ENCODE measurements around the gene KSR2. TPM values are rescaled to one million over a fixed set of nuclear protein-coding genes. Genes with fewer than 3 reads are reported as not detected.

KSR2 gene
- total RNA-seq, 1 experiment from 2014 or later, result 0.02 TPM

DNA sequence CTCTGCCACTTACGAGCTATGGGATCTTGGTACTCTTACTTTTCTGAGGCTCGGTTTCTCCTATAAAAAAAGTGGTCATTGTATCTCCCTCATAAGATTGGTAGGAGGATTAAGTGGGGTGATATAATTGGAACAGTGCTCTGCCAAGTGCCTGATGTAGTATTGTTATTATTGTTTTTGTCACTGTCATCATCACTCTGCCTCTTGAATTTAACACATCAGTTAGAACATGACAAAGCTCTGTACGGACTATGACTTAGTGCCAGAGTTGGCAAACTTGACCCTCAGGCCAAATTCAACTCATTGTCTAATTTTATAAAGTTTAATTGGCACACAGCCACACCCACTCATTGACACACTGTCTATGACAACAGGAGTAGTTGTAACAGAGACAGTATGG lies 378.4 kb downstream of the KSR2 start:
- Mint-ChIP-seq H3K9me3 (ENCODE audit: unreplicated experiment) (no peaks in the 10 kb centered on the region), H3K4me1 (ENCODE audit: insufficient read depth, unreplicated experiment) (no peaks in the 10 kb centered on the region), H3K27ac (ENCODE audit: low read depth, unreplicated experiment) (no peak overlapping the region), H3K27me3 (ENCODE audit: insufficient read depth, unreplicated experiment) (peaks cover 12% of the 10 kb centered on the region), H3K36me3 (ENCODE audit: insufficient read depth, unreplicated experiment) (no peaks in the 10 kb centered on the region), H3K4me3 (ENCODE audit: unreplicated experiment) (no peak overlapping the region)
- intact Hi-C loops (cut with micrococcal nuclease), result no loop called here
- ChIA-PET POLR2A (no interaction called here), CTCF (interaction anchor here (0.7 to 7.2 kb wide), 10 partner anchors 11 to 576 kb away, joined by 3 to 128 read pairs (median 6); no protein-coding TSS in a partner anchor)
- DNase-seq (ENCODE audit: unreplicated experiment), result no peak
- BruUV-seq (replicated peaks), result no TSS peak
- TF ChIP-seq, protein P1, sequence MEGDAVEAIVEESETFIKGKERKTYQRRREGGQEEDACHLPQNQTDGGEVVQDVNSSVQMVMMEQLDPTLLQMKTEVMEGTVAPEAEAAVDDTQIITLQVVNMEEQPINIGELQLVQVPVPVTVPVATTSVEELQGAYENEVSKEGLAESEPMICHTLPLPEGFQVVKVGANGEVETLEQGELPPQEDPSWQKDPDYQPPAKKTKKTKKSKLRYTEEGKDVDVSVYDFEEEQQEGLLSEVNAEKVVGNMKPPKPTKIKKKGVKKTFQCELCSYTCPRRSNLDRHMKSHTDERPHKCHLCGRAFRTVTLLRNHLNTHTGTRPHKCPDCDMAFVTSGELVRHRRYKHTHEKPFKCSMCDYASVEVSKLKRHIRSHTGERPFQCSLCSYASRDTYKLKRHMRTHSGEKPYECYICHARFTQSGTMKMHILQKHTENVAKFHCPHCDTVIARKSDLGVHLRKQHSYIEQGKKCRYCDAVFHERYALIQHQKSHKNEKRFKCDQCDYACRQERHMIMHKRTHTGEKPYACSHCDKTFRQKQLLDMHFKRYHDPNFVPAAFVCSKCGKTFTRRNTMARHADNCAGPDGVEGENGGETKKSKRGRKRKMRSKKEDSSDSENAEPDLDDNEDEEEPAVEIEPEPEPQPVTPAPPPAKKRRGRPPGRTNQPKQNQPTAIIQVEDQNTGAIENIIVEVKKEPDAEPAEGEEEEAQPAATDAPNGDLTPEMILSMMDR (IDR thresholded peaks at IDR 0.05; ENCODE audit: unreplicated experiment), result no peak

DNA sequence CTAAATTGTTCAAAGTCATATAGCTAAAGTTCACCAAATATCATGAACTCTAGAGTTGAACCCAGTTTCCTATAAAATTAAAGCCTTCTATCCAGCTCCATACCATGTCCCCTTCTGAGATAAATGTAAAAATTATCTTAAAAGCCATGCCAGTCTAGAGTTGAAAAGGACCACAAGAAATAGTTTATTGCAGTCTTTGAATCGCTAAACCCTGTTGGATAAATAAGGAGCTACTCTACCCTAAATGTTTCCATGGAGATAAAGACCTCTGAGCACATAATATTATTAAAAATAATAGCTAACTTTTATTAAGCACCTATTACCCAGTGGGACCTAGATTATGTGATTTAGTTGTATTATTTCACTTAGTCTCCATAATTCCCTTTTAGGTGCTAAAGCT lies 379.8 kb downstream of the KSR2 start:
- no TSS peak for BruUV-seq (replicated peaks)
- Mint-ChIP-seq H3K36me3 (ENCODE audit: insufficient read depth, unreplicated experiment) (no peaks in the 10 kb centered on the region), H3K27ac (ENCODE audit: low read depth, unreplicated experiment) (no peak overlapping the region), H3K4me3 (ENCODE audit: unreplicated experiment) (no peak overlapping the region), H3K4me1 (ENCODE audit: insufficient read depth, unreplicated experiment) (no peaks in the 10 kb centered on the region), H3K9me3 (ENCODE audit: unreplicated experiment) (no peaks in the 10 kb centered on the region), H3K27me3 (ENCODE audit: insufficient read depth, unreplicated experiment) (peaks cover 15% of the 10 kb centered on the region)
- ChIA-PET CTCF (interaction anchor here (0.5 to 7.2 kb wide), 24 partner anchors 11 to 519 kb away, joined by 3 to 128 read pairs (median 7); no protein-coding TSS in a partner anchor), POLR2A (interaction anchor here (0.5 to 1.1 kb wide), 3 partner anchors 48 to 221 kb away, joined by 3 read pairs; no protein-coding TSS in a partner anchor)
- TF ChIP-seq, protein P1 (IDR thresholded peaks at IDR 0.05; ENCODE audit: unreplicated experiment), result no peak
- no peak for DNase-seq (ENCODE audit: unreplicated experiment)
- intact Hi-C loops (cut with micrococcal nuclease), result loop anchor here (5.0 kb wide), 2 partner anchors 352 to 377 kb away; no protein-coding TSS in a partner anchor

DNA sequence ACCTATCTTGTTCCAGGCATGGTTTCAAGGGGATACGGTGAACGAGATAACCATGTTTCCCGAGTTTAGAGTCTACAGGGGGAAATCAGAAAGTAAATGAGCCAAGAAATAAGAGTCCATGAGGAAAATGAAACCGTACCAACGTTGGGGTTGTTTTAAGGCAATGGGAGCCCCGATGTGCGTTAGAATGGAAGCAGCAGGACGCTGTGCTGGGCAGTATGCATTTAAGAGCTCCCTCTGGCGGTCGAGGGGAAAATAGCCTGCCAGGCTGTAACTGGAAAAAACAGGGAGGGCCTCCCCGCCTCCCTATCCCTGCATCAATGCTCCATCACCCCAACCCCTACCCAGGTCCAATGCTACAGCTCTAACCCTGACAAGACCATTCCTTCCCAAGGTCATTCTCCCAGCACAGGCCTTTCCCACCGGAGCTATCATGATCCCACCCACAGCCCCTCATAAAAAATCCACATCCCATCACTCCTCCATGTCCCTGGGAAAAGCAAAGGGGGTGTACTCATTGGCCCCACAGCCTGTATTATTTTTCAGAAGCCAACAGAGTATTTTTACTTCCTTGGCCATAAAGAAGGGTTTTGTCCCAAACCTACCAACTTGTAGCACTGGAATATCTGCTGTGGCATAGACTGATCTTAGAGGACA lies 381.0 kb downstream of the KSR2 start:
- H3K9me3 Mint-ChIP-seq (ENCODE audit: unreplicated experiment), result no peaks in the 10 kb centered on the region
- peak; percentile 65 for DNase-seq (ENCODE audit: unreplicated experiment)
- H3K4me3 Mint-ChIP-seq (ENCODE audit: unreplicated experiment), result no peak overlapping the region
- H3K36me3 Mint-ChIP-seq (ENCODE audit: insufficient read depth, unreplicated experiment), result no peaks in the 10 kb centered on the region
- BruUV-seq (replicated peaks), result no TSS peak
- intact Hi-C loops (cut with micrococcal nuclease), result loop anchor here (1.0 to 5.0 kb wide), 4 partner anchors 220 to 375 kb away; no protein-coding TSS in a partner anchor
- POLR2A ChIA-PET, result no interaction called here
- H3K4me1 Mint-ChIP-seq (ENCODE audit: insufficient read depth, unreplicated experiment), result no peaks in the 10 kb centered on the region
- H3K27me3 Mint-ChIP-seq (ENCODE audit: insufficient read depth, unreplicated experiment), result peaks cover 21% of the 10 kb centered on the region
- no peak overlapping the region for H3K27ac Mint-ChIP-seq (ENCODE audit: low read depth, unreplicated experiment)
- CTCF ChIA-PET, result interaction anchor here (0.6 to 7.2 kb wide), 45 partner anchors 9 to 864 kb away, joined by 3 to 128 read pairs (median 4); no protein-coding TSS in a partner anchor
- TF ChIP-seq, protein P1 (IDR thresholded peaks at IDR 0.05; ENCODE audit: unreplicated experiment), result peak; percentile 78

DNA sequence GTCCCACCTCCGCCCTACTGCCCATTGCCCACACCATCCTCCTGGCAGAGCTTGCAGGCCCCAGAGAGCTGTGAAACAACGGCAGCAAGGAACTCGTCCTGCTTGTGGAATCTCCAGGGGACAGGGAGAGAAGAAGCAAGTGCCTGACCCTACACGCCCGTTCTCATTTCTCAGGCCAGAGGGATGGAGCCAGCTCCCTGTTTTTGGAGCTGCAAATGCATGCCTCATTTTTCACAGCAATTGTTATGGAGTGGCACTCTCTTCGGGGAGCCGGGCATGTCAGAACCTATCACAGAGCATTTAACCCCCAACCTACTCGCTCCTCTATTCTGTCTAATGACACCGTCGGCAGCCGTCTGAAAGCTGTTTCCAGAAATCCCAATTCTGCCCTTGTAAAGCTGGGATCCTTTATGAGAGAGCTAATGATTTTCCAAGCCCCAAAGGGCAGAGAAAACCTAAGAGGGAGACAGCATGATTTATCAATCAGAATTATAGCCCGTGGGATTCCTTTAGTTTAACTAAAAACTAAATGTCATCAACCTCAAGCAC lies 385.0 kb downstream of the KSR2 start:
- Mint-ChIP-seq H3K36me3 (ENCODE audit: insufficient read depth, unreplicated experiment) (no peaks in the 10 kb centered on the region), H3K27ac (ENCODE audit: low read depth, unreplicated experiment) (no peak overlapping the region), H3K9me3 (ENCODE audit: unreplicated experiment) (no peaks in the 10 kb centered on the region), H3K4me3 (ENCODE audit: unreplicated experiment) (no peak overlapping the region), H3K27me3 (ENCODE audit: insufficient read depth, unreplicated experiment) (peaks cover 15% of the 10 kb centered on the region), H3K4me1 (ENCODE audit: insufficient read depth, unreplicated experiment) (no peaks in the 10 kb centered on the region)
- TF ChIP-seq, protein P1 (IDR thresholded peaks at IDR 0.05; ENCODE audit: unreplicated experiment), result no peak
- intact Hi-C loops (cut with micrococcal nuclease), result no loop called here
- no TSS peak for BruUV-seq (replicated peaks)
- CTCF ChIA-PET, result interaction anchor here (0.6 to 7.2 kb wide), 6 partner anchors 216 to 1095 kb away, joined by 3 to 67 read pairs (median 4); no protein-coding TSS in a partner anchor
- POLR2A ChIA-PET, result no interaction called here
- DNase-seq (ENCODE audit: unreplicated experiment), result no peak

Data from MCF 10A (cell line).